H1 (cell line): Measurements from ENCODE around the gene GAPDH.

Experiments used
- CHD1 ChIP-seq: IDR thresholded peaks from 2 replicates; pipeline ENCODE4 v1.6.1; 2012; ENCODE audit warnings: low read depth, low read length, improper control_type of control experiment
- EGR1 ChIP-seq: IDR thresholded peaks from 2 replicates; pipeline ENCODE4 v1.6.1; 2011; ENCODE audit warnings: low read depth, low read length, borderline replicate concordance
- SIN3A ChIP-seq, 2 experiments: IDR thresholded peaks in 1 of 2; conservative IDR thresholded peaks in 1 of 2; 2 replicates each; pipeline ENCODE4 v1.6.1; 2011 to 2012; ENCODE audit warnings: low read length in 2 of 2, improper control_type of control experiment in 1 of 2, low read depth in 1 of 2, mild to moderate bottlenecking in 1 of 2
- TF ChIP-seq, protein P1 (sequence below), 3 experiments: IDR thresholded peaks; 1 replicate in 2 of 3; 2 replicates in 1 of 3; pipeline versions ENCODE4 v1.5.1 to v1.6.1; 2011; ENCODE audit warnings: low read length in 3 of 3, mild to moderate bottlenecking in 3 of 3, inconsistent platforms in 2 of 3, low read depth in 1 of 3, moderate library complexity in 1 of 3; ENCODE audit not compliant: insufficient read depth in 1 of 3; ENCODE audit errors: control extremely low read depth in 1 of 3
- TF ChIP-seq, protein P2 (sequence below): IDR thresholded peaks from 2 replicates; pipeline ENCODE4 v1.6.1; 2012; ENCODE audit warnings: inconsistent platforms

DNA sequence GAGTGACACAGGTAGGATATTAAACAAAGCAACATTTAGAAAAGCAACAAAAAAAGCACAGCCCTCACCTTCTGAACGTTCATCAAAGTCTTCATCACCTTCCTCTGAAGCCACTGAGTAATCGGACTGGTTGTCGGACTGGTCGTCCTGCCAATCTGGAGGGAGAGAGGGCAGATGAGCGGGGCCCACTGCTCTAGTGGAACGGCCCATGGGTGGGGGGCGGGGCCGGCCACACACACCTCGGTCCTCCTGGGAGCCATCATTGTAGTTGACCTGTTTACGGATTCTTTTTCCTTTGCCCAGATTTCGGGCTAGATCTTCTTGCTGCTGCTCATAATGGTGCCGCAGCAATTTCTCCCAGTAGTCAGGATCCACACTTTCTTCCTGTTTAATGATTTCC is 48.6 kb downstream of the GAPDH start:
- TF ChIP-seq, protein P1, sequence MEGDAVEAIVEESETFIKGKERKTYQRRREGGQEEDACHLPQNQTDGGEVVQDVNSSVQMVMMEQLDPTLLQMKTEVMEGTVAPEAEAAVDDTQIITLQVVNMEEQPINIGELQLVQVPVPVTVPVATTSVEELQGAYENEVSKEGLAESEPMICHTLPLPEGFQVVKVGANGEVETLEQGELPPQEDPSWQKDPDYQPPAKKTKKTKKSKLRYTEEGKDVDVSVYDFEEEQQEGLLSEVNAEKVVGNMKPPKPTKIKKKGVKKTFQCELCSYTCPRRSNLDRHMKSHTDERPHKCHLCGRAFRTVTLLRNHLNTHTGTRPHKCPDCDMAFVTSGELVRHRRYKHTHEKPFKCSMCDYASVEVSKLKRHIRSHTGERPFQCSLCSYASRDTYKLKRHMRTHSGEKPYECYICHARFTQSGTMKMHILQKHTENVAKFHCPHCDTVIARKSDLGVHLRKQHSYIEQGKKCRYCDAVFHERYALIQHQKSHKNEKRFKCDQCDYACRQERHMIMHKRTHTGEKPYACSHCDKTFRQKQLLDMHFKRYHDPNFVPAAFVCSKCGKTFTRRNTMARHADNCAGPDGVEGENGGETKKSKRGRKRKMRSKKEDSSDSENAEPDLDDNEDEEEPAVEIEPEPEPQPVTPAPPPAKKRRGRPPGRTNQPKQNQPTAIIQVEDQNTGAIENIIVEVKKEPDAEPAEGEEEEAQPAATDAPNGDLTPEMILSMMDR (IDR thresholded peaks at IDR 0.05; ENCODE audit: control extremely low read depth in 1 of 3, insufficient read depth in 1 of 3, low read depth in 1 of 3, low read length in 3 of 3) = no peak
- TF ChIP-seq CHD1 (no peak), EGR1 (no peak), SIN3A (conservative IDR thresholded peaks at IDR 0.05 in 1 of 2, IDR thresholded peaks at IDR 0.05 in 1 of 2; ENCODE audit: low read depth in 1 of 2, low read length in 2 of 2) (no peak)
- TF ChIP-seq, protein P2, sequence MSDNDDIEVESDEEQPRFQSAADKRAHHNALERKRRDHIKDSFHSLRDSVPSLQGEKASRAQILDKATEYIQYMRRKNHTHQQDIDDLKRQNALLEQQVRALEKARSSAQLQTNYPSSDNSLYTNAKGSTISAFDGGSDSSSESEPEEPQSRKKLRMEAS = no peak
